H9 (cell line): ENCODE data around the gene ANK2. TPM values are rescaled to one million over a fixed set of nuclear protein-coding genes. Genes with fewer than 3 reads are reported as not detected.

Experiments
- DNase-seq: peaks from one replicate; pipeline ENCODE4 v3.0.0-alpha.2; 2017
- H2AFZ ChIP-seq: one replicate; pipeline ENCODE4 v1.6.1; 2013; ENCODE audit warnings: mild to moderate bottlenecking, low read length, control low read depth, moderate library complexity
- H2AK5ac ChIP-seq: 2 replicates; pipeline ENCODE4 v1.6.1; 2013; ENCODE audit warnings: low read length, control low read depth, mixed read lengths; ENCODE audit not compliant: insufficient read length
- H2BK120ac ChIP-seq: one replicate; pipeline ENCODE4 v1.6.1; 2013; ENCODE audit warnings: low read depth, mild to moderate bottlenecking, low read length, control low read depth, inconsistent platforms; ENCODE audit not compliant: poor library complexity, severe bottlenecking
- H2BK12ac ChIP-seq: 2 replicates; pipeline ENCODE4 v1.6.1; 2013; ENCODE audit warnings: low read length, control low read depth, mixed read lengths, low read depth; ENCODE audit not compliant: insufficient read length
- H2BK15ac ChIP-seq: 2 replicates; pipeline ENCODE4 v1.6.1; 2013; ENCODE audit warnings: low read depth, low read length, control low read depth
- H2BK20ac ChIP-seq: one replicate; pipeline ENCODE4 v1.6.1; 2013; ENCODE audit warnings: low read depth, mild to moderate bottlenecking, low read length, control low read depth, inconsistent platforms; ENCODE audit not compliant: poor library complexity, severe bottlenecking
- H2BK5ac ChIP-seq: 2 replicates; pipeline ENCODE4 v1.6.1; 2013; ENCODE audit warnings: low read length, control low read depth, mixed read lengths; ENCODE audit not compliant: insufficient read length
- H3K14ac ChIP-seq: 2 replicates; pipeline ENCODE4 v1.6.1; 2013; ENCODE audit warnings: low read length, control low read depth; ENCODE audit not compliant: insufficient read depth
- H3K18ac ChIP-seq: 2 replicates; pipeline ENCODE4 v1.6.1; 2013; ENCODE audit warnings: low read depth, mild to moderate bottlenecking, mixed read lengths, low read length, control low read depth; ENCODE audit not compliant: insufficient read length
- H3K23ac ChIP-seq: 2 replicates; pipeline ENCODE4 v1.6.1; 2013; ENCODE audit warnings: low read length, control low read depth, mixed read lengths, low read depth; ENCODE audit not compliant: insufficient read length
- H3K23me2 ChIP-seq: 2 replicates; pipeline ENCODE4 v1.6.1; 2013; ENCODE audit warnings: low read depth, mild to moderate bottlenecking, mixed read lengths, low read length, control low read depth; ENCODE audit not compliant: insufficient read length, poor library complexity, severe bottlenecking
- H3K27ac ChIP-seq: 2 replicates; pipeline ENCODE4 v1.5.1; 2013; ENCODE audit warnings: low read length, control low read depth, mixed read lengths, low read depth; ENCODE audit not compliant: insufficient read length
- H3K27me3 ChIP-seq: 2 replicates; pipeline ENCODE4 v1.6.1; 2013; ENCODE audit warnings: low read length, control low read depth, inconsistent platforms; ENCODE audit not compliant: insufficient read depth
- H3K4ac ChIP-seq: 2 replicates; pipeline ENCODE4 v1.6.1; 2013; ENCODE audit warnings: low read depth, mild to moderate bottlenecking, control low read depth, inconsistent platforms, low read length, moderate library complexity
- H3K4me1 ChIP-seq: 2 replicates; pipeline ENCODE4 v1.6.1; 2013; ENCODE audit warnings: low read length, control low read depth, inconsistent platforms; ENCODE audit not compliant: insufficient read depth
- H3K4me2 ChIP-seq: 2 replicates; pipeline ENCODE4 v1.6.1; 2013; ENCODE audit warnings: low read length, control low read depth, mixed read lengths; ENCODE audit not compliant: insufficient read length, insufficient read depth
- H3K56ac ChIP-seq: 2 replicates; pipeline ENCODE4 v1.6.1; 2013; ENCODE audit warnings: low read depth, mild to moderate bottlenecking, mixed read lengths, low read length, control low read depth; ENCODE audit not compliant: insufficient read length
- H3K79me1 ChIP-seq: 2 replicates; pipeline ENCODE4 v1.6.1; 2013; ENCODE audit warnings: low read depth, mild to moderate bottlenecking, moderate library complexity, low read length, control low read depth, inconsistent platforms; ENCODE audit not compliant: insufficient read depth, poor library complexity, severe bottlenecking
- H3K79me2 ChIP-seq: 2 replicates; pipeline ENCODE4 v1.6.1; 2013; ENCODE audit warnings: low read length, control low read depth, inconsistent platforms; ENCODE audit not compliant: insufficient read depth
- H3K9ac ChIP-seq: 2 replicates; pipeline ENCODE4 v1.6.1; 2013; ENCODE audit warnings: low read length, control low read depth, mixed read lengths; ENCODE audit not compliant: insufficient read length; ENCODE audit errors: extremely low read depth
- H3K9me3 ChIP-seq: one replicate; pipeline ENCODE4 v1.6.1; 2013; ENCODE audit warnings: low read depth, low read length, inconsistent platforms; ENCODE audit not compliant: control insufficient read depth
- H3T11ph ChIP-seq: one replicate; pipeline ENCODE4 v1.6.1; 2013; ENCODE audit warnings: mild to moderate bottlenecking, low read length, control low read depth, inconsistent platforms
- H4K20me1 ChIP-seq: one replicate; pipeline ENCODE4 v1.6.1; 2013; ENCODE audit not compliant: control insufficient read depth, insufficient read length, insufficient read depth
- H4K5ac ChIP-seq: 2 replicates; pipeline ENCODE4 v1.6.1; 2013; ENCODE audit warnings: low read depth, mild to moderate bottlenecking, mixed read lengths, low read length, control low read depth; ENCODE audit not compliant: insufficient read length
- H4K8ac ChIP-seq: replicated peaks from 2 replicates; pipeline ENCODE4 v1.6.1; 2013; ENCODE audit warnings: low read length, control low read depth, mixed read lengths, low read depth; ENCODE audit not compliant: insufficient read length
- H4K91ac ChIP-seq: 2 replicates; pipeline ENCODE4 v1.6.1; 2013; ENCODE audit warnings: low read depth, mild to moderate bottlenecking, moderate library complexity, mixed read lengths, low read length, control low read depth; ENCODE audit not compliant: insufficient read length
- H3K27ac Mint-ChIP-seq, 3 experiments: 2 replicates in 2 of 3; 3 replicates in 1 of 3; pipeline ENCODE4 v1.8.0; 2020 to 2021; ENCODE audit warnings: mixed read lengths in 3 of 3, mild to moderate bottlenecking in 1 of 3, moderate library complexity in 1 of 3
- H3K27me3 Mint-ChIP-seq: 2 replicates; pipeline ENCODE4 v1.8.0; 2021; ENCODE audit warnings: low read depth, mild to moderate bottlenecking, moderate library complexity, mixed read lengths
- H3K36me3 Mint-ChIP-seq, 3 experiments: 2 replicates in 2 of 3; 3 replicates in 1 of 3; pipeline ENCODE4 v1.8.0; 2020 to 2021; ENCODE audit warnings: low read depth in 3 of 3, mixed read lengths in 3 of 3; ENCODE audit not compliant: insufficient read depth in 1 of 3
- H3K4me1 Mint-ChIP-seq, 2 experiments: 2 replicates each; pipeline ENCODE4 v1.8.0; 2020; ENCODE audit warnings: mixed read lengths in 2 of 2
- H3K4me3 Mint-ChIP-seq, 2 experiments: 2 replicates in 1 of 2; 3 replicates in 1 of 2; pipeline ENCODE4 v1.8.0; 2020 to 2021; ENCODE audit warnings: mild to moderate bottlenecking in 2 of 2, mixed read lengths in 2 of 2, moderate library complexity in 1 of 2
- H3K9me3 Mint-ChIP-seq, 2 experiments: 2 replicates in 1 of 2; 3 replicates in 1 of 2; pipeline ENCODE4 v1.8.0; 2020; ENCODE audit warnings: mild to moderate bottlenecking in 2 of 2, mixed read lengths in 2 of 2, moderate library complexity in 1 of 2
- WGBS: extraction: QIAGEN DNeasy Blood & Tissue Kit; methylation state at CpG from one replicate; pipeline ENCODE4 v1.1.7; 2013; ENCODE audit warnings: missing lambda C conversion rate, low lambda C conversion rate, mixed read lengths; ENCODE audit not compliant: insufficient read length; ENCODE audit errors: extremely low coverage; 5-methylcytosine and 5-hydroxymethylcytosine counted together
- total RNA-seq: library from RNA; stranded (reverse); gene quantifications from 2 replicates; pipeline ENCODE4 v1.2.1, GENCODE V29; 2021
- TF ChIP-seq, protein P1 (sequence below): fragments of 200-600 bp; sonication (generic); conservative IDR thresholded peaks from 3 replicates; pipeline ENCODE4 v1.8.0; 2021; ENCODE audit warnings: antibody characterized with exemption, mild to moderate bottlenecking

ANK2 gene
- total RNA-seq, 1 experiment from 2014 or later, result 36.8 TPM

- H3K4me1 Mint-ChIP-seq, result peaks cover 14 to 27% of the 10 kb centered on the region in 2 experiments
- Histone ChIP-seq H4K20me1 (no peaks in the 10 kb centered on the region), H3K9ac (no peak overlapping the region), H4K5ac (no peak overlapping the region), H3K27ac (no peak overlapping the region), H2AK5ac (no peak overlapping the region), H3K4ac (no peak overlapping the region), H3T11ph (no peak overlapping the region), H4K91ac (no peak overlapping the region), H2AFZ (no peak overlapping the region), H3K23me2 (no peaks in the 10 kb centered on the region), H3K79me2 (no peaks in the 10 kb centered on the region), H3K14ac (no peak overlapping the region), H2BK12ac (no peak overlapping the region), H4K8ac (no peak overlapping the region), H2BK120ac (no peak overlapping the region), H3K4me1 (peaks cover 3% of the 10 kb centered on the region; the same call in 1 of the 2 replicates), H2BK20ac (no peak overlapping the region), H3K4me2 (no peak overlapping the region), H3K56ac (no peak overlapping the region), H3K18ac (no peak overlapping the region), H2BK5ac (no peak overlapping the region), H3K79me1 (no peaks in the 10 kb centered on the region), H3K9me3 (no peaks in the 10 kb centered on the region), H2BK15ac (no peak overlapping the region), H3K27me3 (no peaks in the 10 kb centered on the region), H3K23ac (no peak overlapping the region)
- H3K27me3 Mint-ChIP-seq, result no peaks in the 10 kb centered on the region
- TF ChIP-seq, protein P1, sequence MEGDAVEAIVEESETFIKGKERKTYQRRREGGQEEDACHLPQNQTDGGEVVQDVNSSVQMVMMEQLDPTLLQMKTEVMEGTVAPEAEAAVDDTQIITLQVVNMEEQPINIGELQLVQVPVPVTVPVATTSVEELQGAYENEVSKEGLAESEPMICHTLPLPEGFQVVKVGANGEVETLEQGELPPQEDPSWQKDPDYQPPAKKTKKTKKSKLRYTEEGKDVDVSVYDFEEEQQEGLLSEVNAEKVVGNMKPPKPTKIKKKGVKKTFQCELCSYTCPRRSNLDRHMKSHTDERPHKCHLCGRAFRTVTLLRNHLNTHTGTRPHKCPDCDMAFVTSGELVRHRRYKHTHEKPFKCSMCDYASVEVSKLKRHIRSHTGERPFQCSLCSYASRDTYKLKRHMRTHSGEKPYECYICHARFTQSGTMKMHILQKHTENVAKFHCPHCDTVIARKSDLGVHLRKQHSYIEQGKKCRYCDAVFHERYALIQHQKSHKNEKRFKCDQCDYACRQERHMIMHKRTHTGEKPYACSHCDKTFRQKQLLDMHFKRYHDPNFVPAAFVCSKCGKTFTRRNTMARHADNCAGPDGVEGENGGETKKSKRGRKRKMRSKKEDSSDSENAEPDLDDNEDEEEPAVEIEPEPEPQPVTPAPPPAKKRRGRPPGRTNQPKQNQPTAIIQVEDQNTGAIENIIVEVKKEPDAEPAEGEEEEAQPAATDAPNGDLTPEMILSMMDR, result no peak
- no peaks in the 10 kb centered on the region for H3K9me3 Mint-ChIP-seq
- no peak overlapping the region for H3K4me3 Mint-ChIP-seq
- no CpG with 5 or more reads among the region's 10 CpGs for WGBS
- peak; percentile 39 for DNase-seq
- H3K36me3 Mint-ChIP-seq, result peaks cover 7 to 59% (median 8%) of the 10 kb centered on the region in 3 experiments
- peak overlapping the region in 1 of 3 experiments; percentile 21; a peak in 2 of 7 replicates for H3K27ac Mint-ChIP-seq
These were observed 286.3 kb downstream of the ANK2 start for GRCh38 chr4:113335746-113336145.
